Measurements from ENCODE around the gene CCNK. TPM values are rescaled to one million over a fixed set of nuclear protein-coding genes. Genes with fewer than 3 reads are reported as not detected.

The CCNK gene
- total and polyA plus RNA-seq, 12 donors: 10.9 to 41.0 (median 30.3) TPM

DNA sequence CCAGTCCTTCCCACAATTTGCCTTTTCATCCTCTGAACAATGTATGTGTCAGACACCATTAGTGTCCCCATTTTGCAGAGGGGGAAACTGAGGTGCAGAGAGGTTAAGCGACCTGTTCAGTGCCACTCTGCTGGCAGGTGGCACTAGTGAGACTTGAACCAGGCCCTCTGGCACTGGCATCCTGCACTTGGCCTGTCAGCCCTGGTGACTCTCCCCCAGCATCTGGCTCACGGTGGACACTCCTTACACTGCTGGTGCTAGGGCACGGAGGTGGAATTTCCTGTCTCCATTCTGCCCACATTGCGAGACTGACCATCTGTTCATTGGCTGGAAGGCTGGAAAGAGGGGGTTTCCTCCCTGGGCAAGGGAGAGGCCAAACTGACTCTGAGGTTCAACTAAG lies 48.7 kb downstream of the CCNK start:
- intact Hi-C loops (cut with DNase I): loop anchor here in 1 of 10 donors (10.0 kb wide), 1 partner anchor 355 kb away; no protein-coding TSS in a partner anchor
- peaks cover 8 to 53% (median 25%) of the 10 kb centered on the region in 9 donors for H3K4me1 ChIP-seq
- no peak for DNase-seq
- no peaks in the 10 kb centered on the region for H3K9me3 ChIP-seq
- no peaks in the 10 kb centered on the region for H3K27me3 ChIP-seq
- no peaks in the 10 kb centered on the region for H3K36me3 ChIP-seq
- TF ChIP-seq, protein P1, sequence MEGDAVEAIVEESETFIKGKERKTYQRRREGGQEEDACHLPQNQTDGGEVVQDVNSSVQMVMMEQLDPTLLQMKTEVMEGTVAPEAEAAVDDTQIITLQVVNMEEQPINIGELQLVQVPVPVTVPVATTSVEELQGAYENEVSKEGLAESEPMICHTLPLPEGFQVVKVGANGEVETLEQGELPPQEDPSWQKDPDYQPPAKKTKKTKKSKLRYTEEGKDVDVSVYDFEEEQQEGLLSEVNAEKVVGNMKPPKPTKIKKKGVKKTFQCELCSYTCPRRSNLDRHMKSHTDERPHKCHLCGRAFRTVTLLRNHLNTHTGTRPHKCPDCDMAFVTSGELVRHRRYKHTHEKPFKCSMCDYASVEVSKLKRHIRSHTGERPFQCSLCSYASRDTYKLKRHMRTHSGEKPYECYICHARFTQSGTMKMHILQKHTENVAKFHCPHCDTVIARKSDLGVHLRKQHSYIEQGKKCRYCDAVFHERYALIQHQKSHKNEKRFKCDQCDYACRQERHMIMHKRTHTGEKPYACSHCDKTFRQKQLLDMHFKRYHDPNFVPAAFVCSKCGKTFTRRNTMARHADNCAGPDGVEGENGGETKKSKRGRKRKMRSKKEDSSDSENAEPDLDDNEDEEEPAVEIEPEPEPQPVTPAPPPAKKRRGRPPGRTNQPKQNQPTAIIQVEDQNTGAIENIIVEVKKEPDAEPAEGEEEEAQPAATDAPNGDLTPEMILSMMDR (IDR thresholded peaks at IDR 0.05): peak in 2 of 9 donors; percentile 8 to 25
- ATAC-seq: no peak
- WGBS, 2 donors: 73% methylated on average over 4 of the region's 4 CpGs
- no peak overlapping the region for H3K4me3 ChIP-seq
- no peak overlapping the region for H3K27ac ChIP-seq

DNA sequence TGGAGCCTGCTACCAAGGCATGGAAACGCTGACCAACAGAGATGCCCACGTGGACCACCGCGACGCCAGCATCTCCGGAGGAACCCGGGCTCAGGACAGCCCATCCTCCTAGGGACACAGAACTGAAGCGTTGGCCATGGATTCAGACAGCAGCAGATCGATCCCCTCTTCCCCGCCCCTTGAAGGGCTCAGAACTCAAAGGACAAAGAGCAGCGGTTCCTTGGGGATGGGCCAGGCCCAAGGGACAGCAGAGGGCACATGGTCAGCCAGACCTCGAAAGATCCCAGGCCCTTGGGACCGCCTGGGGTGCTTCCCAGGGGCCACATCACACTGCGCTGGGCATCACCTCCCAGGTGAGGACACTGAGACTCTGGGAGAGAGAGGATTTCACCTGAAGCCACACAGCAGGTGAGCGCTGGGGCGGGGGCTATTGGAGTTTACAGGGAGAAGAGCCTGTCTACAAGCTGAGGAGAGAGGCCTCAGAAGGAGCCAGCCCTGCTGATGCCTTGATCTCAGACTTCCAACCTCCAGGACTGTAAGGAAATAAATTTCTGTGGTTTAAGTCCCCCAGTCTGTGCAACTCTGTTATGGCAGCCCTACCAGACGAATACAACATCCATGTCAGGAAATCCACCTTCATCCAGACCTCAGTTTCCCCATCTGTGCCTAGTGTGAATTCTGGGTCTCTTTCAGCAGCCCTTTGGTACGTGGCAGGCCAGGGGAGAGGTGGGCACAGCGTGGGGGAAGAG lies 49.4 kb downstream of the CCNK start:
- H3K4me3 ChIP-seq: no peak overlapping the region
- H3K27ac ChIP-seq: peak overlapping the region in 4 of 10 donors; percentile 21 to 48 (median 30)
- TF ChIP-seq, protein P1 (IDR thresholded peaks at IDR 0.05): no peak
- no peak for ATAC-seq
- DNase-seq: no peak
- H3K9me3 ChIP-seq: no peaks in the 10 kb centered on the region
- intact Hi-C loops (cut with DNase I): no loop called here
- peaks cover 4 to 53% (median 18%) of the 10 kb centered on the region in 9 donors for H3K4me1 ChIP-seq
- WGBS, 2 donors: 92 to 94% methylated on average over 19 of the region's 19 CpGs
- H3K27me3 ChIP-seq: no peaks in the 10 kb centered on the region
- H3K36me3 ChIP-seq: no peaks in the 10 kb centered on the region

DNA sequence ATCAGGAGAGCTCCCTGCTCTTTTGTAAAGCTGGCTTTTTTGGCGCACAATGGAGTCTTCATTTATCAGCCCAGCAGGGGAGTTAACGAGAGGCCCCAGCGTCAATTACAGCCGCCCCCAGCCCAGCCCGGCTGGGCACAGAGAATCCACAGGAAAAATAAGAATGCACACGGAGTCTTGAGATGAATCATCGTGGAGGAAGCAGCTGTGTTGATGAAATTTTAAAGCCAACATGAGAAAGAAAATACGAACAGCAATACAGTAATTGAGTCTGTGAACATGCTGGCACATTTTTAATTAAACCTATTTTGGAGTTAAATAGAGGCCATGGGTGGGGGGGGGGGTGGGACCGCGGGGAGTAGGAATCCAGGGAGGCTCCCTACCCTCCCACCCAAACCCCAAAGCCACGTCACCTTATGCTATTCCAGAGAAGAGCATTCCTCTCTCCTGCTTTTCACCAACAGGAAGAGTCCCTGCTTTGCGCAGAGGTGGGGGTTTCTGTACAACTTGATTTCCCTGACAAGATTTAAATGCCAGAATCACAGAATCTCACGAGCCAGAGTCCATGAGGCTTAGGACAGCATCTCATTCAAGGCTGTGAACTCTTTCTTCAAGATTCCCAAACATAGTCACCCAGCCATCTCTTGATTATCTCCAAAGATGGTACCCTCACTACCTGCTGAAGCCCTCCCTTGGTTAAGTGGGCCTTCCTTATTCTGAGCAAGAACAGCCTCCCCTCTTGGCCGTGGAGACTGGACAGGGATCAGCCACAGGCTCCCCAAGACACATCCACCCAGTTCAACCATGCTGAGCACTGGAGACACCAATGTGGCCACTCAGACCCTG lies 50.3 kb downstream of the CCNK start:
- ATAC-seq (no peak), DNase-seq (no peak)
- H3K4me3 ChIP-seq: no peak overlapping the region
- peak overlapping the region in 5 of 10 donors; percentile 21 to 48 (median 31) for H3K27ac ChIP-seq
- intact Hi-C loops (cut with DNase I): no loop called here
- no peaks in the 10 kb centered on the region for H3K27me3 ChIP-seq
- H3K9me3 ChIP-seq: no peaks in the 10 kb centered on the region
- whole genome bisulfite sequencing, 2 donors: 52 to 63% methylated on average over 14 of the region's 14 CpGs
- TF ChIP-seq, protein P1 (IDR thresholded peaks at IDR 0.05): no peak
- peaks cover 2 to 51% (median 14%) of the 10 kb centered on the region in 9 donors for H3K4me1 ChIP-seq
- no peaks in the 10 kb centered on the region for H3K36me3 ChIP-seq

DNA sequence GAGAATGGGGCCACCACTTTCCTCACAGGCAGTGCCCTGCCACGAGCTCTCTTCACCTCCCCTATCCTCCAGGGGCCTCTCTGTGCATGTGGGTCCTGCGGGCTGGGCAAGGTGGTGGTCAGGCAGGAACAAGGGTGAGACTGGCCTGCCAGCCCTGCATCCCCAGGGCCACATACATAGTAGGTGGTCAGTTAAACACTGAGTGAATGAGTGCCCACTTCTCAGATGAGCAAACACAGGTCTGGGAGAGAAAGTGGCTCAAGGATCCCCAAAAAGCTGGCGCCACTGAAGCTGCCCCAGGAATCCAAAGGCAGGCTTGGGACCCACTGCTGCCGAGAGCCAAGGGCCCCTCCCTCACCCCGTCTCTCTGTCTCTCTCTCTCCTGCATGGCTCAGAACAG lies 51.1 kb downstream of the CCNK start:
- TF ChIP-seq, protein P1 (IDR thresholded peaks at IDR 0.05): no peak
- no peak for ATAC-seq
- WGBS, 2 donors: 92 to 94% methylated on average over 5 of the region's 5 CpGs
- intact Hi-C loops (cut with DNase I): no loop called here
- DNase-seq: no peak
- Histone ChIP-seq H3K27me3 (no peaks in the 10 kb centered on the region), H3K4me3 (no peak overlapping the region), H3K36me3 (no peaks in the 10 kb centered on the region), H3K4me1 (peaks cover 6 to 55% (median 16%) of the 10 kb centered on the region in 9 donors), H3K9me3 (no peaks in the 10 kb centered on the region), H3K27ac (peak overlapping the region in 1 of 10 donors; percentile 47)
